ENCODE data around the gene ZC2HC1B.
A peak's percentile ranks its signal among the peaks of the same experiment; 100 is the strongest.
"Not testable (repeated sequence)": the region's sequence is repeated elsewhere in the genome, so short reads cannot be mapped to it uniquely, and the experiment has no call there.

Gene ZC2HC1B

DNA sequence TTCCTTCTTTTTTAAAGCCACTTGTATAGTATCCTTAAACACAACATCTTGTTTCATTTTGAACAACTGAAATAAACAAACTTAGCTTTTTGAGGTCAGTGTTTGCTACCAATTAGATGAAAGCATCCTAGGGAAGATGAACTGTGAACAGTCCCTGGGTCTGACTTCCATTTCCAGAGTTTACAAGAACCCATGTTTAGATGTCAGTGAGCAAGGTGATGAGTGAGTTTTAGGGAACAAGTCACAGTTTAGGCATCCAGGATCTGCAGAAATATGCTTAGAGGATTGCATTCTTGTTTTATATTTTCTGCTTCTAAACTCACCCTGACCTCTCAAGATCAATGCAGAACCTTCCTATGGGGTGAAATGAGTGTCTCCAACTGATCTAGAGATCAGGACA is 3.0 kb downstream of the ZC2HC1B start:
- DNase-seq (ENCODE audit: low read depth): no peak
- TF ChIP-seq, protein P1, sequence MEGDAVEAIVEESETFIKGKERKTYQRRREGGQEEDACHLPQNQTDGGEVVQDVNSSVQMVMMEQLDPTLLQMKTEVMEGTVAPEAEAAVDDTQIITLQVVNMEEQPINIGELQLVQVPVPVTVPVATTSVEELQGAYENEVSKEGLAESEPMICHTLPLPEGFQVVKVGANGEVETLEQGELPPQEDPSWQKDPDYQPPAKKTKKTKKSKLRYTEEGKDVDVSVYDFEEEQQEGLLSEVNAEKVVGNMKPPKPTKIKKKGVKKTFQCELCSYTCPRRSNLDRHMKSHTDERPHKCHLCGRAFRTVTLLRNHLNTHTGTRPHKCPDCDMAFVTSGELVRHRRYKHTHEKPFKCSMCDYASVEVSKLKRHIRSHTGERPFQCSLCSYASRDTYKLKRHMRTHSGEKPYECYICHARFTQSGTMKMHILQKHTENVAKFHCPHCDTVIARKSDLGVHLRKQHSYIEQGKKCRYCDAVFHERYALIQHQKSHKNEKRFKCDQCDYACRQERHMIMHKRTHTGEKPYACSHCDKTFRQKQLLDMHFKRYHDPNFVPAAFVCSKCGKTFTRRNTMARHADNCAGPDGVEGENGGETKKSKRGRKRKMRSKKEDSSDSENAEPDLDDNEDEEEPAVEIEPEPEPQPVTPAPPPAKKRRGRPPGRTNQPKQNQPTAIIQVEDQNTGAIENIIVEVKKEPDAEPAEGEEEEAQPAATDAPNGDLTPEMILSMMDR (IDR thresholded peaks at IDR 0.05; ENCODE audit: low read depth, low read length, missing control alignments): no peak

GRCh38 chr6:143868808-143869207 is 4.5 kb downstream of the ZC2HC1B start:
- DNase-seq (ENCODE audit: low read depth); H3K4me3 ChIP-seq (ENCODE audit: low read depth, low read length): not testable (repeated sequence)

More for the DNA sequence above, 3.0 kb downstream of the ZC2HC1B start:
- H3K4me3 ChIP-seq (ENCODE audit: low read depth, low read length): no peak overlapping the region

- H3K4me3 ChIP-seq (ENCODE audit: low read depth, low read length); DNase-seq (ENCODE audit: low read depth): not testable (repeated sequence)
These were observed 7.0 kb downstream of the ZC2HC1B start for GRCh38 chr6:143871202-143871730.

- TF ChIP-seq, protein P1 (IDR thresholded peaks at IDR 0.05; ENCODE audit: low read depth, low read length, missing control alignments): no peak
- no peak overlapping the region for H3K4me3 ChIP-seq (ENCODE audit: low read depth, low read length)
- DNase-seq (ENCODE audit: low read depth): peak; percentile 13
These were observed 7.9 kb downstream of the ZC2HC1B start for GRCh38 chr6:143872201-143872600.

GRCh38 chr6:143873600-143873999 is 9.3 kb downstream of the ZC2HC1B start:
- not testable (repeated sequence) for DNase-seq (ENCODE audit: low read depth); H3K4me3 ChIP-seq (ENCODE audit: low read depth, low read length)

DNA sequence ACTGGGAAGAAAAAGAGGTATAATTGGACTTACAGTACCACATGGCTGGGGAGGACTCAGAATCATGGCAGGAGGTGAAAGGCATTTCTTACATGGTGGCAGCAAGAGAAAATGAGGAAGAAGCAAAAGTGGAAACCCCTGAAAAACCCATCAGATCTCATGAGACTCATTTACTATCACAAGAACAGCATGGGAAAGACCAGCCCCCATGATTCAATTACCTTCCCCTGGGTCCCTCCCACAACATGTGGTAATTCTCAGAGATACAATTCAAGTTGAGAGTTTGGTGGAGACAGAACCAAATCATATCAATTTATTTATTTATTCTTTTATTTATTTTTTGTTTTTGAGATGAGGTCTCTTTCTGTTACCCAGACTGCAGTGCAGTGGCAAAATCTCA is 10.2 kb downstream of the ZC2HC1B start:
- H3K4me3 ChIP-seq (ENCODE audit: low read depth, low read length); DNase-seq (ENCODE audit: low read depth): not testable (repeated sequence)

- no peak for DNase-seq (ENCODE audit: low read depth)
- TF ChIP-seq, protein P1 (IDR thresholded peaks at IDR 0.05; ENCODE audit: low read depth, low read length, missing control alignments): no peak
- no peak overlapping the region for H3K4me3 ChIP-seq (ENCODE audit: low read depth, low read length)
These were observed 13.5 kb downstream of the ZC2HC1B start for GRCh38 chr6:143877584-143878271.

GRCh38 chr6:143878272-143878760 is 14.0 kb downstream of the ZC2HC1B start:
- H3K4me3 ChIP-seq (ENCODE audit: low read depth, low read length): no peak overlapping the region
- no peak for DNase-seq (ENCODE audit: low read depth)
- TF ChIP-seq, protein P1 (IDR thresholded peaks at IDR 0.05; ENCODE audit: low read depth, low read length, missing control alignments): no peak

GRCh38 chr6:143880412-143880811 is 16.1 kb downstream of the ZC2HC1B start:
- DNase-seq (ENCODE audit: low read depth): no peak
- TF ChIP-seq, protein P1 (IDR thresholded peaks at IDR 0.05; ENCODE audit: low read depth, low read length, missing control alignments): no peak

More at GRCh38 chr6:143880412-143880811, 16.1 kb downstream of the ZC2HC1B start:
- no peak overlapping the region for H3K4me3 ChIP-seq (ENCODE audit: low read depth, low read length)
